Lower leg skin (tissue), 3 donors: Measurements from ENCODE around the gene RHD.
"Not testable (repeated sequence)": the region's sequence is repeated elsewhere in the genome, so short reads cannot be mapped to it uniquely, and the experiment has no call there.

Experiments
- POLR2A ChIP-seq, 2 donors: fragments of 450-650 bp; IDR thresholded peaks; one replicate each; pipeline ENCODE4 v1.6.1; 2016 to 2017; ENCODE audit warnings: antibody characterized with exemption in 2 of 2, mild to moderate bottlenecking in 1 of 2, moderate library complexity in 1 of 2
- TF ChIP-seq, protein P1 (sequence below), 3 donors: fragments of 450-650 bp; IDR thresholded peaks; one replicate each; pipeline ENCODE4 v1.5.1; 2016; ENCODE audit warnings: antibody characterized with exemption in 3 of 3, mild to moderate bottlenecking in 3 of 3, moderate library complexity in 2 of 3

DNA sequence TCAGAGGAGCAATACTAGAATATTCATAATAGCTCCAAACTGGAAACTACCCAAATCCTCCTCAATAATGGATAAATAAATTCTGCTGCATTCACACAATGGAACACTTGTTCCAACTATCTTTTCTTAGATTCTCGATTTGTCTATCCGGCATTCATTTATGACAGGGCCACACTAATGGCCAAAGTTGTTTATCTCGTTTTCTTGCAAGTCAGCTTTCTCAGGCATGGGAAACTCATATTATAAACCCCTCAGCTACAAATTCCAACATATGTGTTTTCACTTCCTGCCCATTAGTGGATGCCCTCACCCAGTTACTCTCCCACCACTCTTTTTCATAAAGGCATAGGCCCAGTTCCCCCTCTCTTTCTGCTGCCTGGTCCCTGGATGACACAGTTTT is 106.1 kb downstream of the RHD start:
- TF ChIP-seq, protein P1, sequence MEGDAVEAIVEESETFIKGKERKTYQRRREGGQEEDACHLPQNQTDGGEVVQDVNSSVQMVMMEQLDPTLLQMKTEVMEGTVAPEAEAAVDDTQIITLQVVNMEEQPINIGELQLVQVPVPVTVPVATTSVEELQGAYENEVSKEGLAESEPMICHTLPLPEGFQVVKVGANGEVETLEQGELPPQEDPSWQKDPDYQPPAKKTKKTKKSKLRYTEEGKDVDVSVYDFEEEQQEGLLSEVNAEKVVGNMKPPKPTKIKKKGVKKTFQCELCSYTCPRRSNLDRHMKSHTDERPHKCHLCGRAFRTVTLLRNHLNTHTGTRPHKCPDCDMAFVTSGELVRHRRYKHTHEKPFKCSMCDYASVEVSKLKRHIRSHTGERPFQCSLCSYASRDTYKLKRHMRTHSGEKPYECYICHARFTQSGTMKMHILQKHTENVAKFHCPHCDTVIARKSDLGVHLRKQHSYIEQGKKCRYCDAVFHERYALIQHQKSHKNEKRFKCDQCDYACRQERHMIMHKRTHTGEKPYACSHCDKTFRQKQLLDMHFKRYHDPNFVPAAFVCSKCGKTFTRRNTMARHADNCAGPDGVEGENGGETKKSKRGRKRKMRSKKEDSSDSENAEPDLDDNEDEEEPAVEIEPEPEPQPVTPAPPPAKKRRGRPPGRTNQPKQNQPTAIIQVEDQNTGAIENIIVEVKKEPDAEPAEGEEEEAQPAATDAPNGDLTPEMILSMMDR (IDR thresholded peaks at IDR 0.05), result not testable (repeated sequence)
- TF ChIP-seq POLR2A (IDR thresholded peaks at IDR 0.05), result not testable (repeated sequence)
